Measurements from ENCODE around the gene MTRR.

DNA sequence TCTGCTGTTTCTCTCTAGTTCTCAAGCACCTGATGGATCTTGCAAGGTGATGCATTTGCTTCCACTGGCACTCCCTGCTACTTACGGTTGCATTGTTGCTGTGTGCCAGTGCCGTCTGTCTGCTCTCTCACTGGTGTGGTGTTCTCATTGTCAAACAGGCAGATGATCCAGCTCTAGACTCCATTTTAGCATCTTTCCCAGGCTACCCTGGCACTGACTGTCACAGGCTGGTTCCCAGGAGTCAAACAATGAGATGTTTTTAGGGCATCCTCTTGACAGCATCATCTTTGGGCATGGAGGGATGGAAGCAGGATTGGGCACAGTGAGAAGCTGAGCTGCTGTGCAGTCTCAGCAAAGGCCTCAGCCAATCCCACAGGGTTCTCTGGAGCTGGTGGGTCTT lies 12.9 kb downstream of the MTRR start:
- TF ChIP-seq, protein P1, sequence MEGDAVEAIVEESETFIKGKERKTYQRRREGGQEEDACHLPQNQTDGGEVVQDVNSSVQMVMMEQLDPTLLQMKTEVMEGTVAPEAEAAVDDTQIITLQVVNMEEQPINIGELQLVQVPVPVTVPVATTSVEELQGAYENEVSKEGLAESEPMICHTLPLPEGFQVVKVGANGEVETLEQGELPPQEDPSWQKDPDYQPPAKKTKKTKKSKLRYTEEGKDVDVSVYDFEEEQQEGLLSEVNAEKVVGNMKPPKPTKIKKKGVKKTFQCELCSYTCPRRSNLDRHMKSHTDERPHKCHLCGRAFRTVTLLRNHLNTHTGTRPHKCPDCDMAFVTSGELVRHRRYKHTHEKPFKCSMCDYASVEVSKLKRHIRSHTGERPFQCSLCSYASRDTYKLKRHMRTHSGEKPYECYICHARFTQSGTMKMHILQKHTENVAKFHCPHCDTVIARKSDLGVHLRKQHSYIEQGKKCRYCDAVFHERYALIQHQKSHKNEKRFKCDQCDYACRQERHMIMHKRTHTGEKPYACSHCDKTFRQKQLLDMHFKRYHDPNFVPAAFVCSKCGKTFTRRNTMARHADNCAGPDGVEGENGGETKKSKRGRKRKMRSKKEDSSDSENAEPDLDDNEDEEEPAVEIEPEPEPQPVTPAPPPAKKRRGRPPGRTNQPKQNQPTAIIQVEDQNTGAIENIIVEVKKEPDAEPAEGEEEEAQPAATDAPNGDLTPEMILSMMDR (IDR thresholded peaks at IDR 0.05): no peak
- TF ChIP-seq POLR2A (IDR thresholded peaks at IDR 0.05) (no peak), POLR2AphosphoS5 (IDR thresholded peaks at IDR 0.05) (no peak), EP300 (IDR thresholded peaks at IDR 0.05) (no peak)

Measured in stomach (tissue), 4 donors.